GM04503 (cell line): Measurements from ENCODE around the gene KCTD2.
"Not testable (repeated sequence)": the region's sequence is repeated elsewhere in the genome, so short reads cannot be mapped to it uniquely, and the experiment has no call there.

Source experiments
- DNase-seq: peaks from one replicate; pipeline ENCODE4 v3.0.0-alpha.2; 2012; ENCODE audit warnings: low read depth

The KCTD2 gene

DNA sequence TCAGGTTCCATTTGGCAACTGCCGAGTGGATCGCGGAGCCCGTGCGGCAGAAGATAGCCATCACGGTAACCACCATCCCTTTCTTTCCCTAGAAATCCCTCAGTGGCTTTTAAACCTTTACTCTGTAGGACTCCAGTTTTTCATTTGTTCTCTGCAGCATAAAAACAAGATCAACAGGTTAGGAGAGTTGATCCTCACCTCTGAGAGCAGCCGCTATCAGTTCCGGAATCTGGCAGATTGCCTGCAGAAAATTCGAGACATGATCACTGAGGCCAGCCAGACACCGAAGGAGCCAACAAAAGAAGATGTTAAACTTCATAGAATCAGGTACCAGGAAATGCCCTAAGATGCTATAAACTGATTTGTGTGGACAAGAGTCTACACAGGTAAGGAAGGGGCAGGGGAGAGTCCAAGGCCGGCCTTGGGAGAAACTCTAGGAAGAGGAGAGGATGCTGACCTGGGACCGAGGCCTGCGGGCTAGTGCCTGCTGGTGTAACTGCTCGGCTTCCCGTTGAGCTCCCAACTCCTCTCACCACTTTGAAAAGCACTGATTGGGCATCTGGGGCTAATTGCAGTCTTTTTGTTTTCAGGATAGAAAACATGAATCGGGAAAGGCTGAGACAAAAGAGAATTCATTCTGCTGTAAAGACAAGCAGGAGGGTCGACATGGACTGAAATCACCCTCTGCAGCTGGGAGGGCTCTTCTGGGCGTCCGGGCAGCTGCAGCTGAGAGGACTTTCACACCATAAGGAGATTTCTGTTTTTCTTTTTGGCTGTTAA is 26.5 kb upstream of the KCTD2 start:
- no peak for DNase-seq

DNA sequence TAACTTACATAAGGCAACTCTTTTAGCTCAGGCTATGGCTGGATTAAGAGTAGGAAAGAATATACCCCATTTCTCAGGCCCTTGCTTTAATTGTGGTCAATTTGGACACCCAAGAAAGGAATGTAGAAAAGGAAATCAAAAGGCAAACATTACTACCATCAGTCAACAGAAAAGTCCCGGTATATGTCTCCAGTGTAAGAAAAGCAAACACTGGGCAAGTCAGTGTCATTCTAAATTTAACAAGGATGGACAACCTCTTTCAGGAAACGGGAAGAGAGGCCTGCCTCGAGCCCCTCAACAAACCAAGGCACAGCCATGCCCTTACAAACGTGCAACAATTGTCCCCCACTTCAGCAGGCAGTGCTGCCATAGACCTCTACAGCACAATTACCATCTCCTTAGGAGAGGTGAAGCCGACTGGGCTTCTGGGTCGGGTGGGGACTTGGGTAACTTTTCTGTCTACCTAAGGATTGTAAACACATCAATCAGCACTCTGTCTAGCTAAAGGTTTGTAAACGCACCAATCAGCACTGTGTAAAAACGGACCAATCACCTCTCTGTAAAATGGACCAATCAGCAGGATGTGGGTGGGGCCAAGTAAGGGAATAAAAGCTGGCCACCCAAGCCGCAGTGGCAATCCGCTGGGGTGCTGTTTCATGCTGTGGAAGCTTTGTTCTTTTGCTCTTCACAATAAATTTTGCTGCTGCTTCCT is 22.2 kb upstream of the KCTD2 start:
- DNase-seq, result no peak

DNA sequence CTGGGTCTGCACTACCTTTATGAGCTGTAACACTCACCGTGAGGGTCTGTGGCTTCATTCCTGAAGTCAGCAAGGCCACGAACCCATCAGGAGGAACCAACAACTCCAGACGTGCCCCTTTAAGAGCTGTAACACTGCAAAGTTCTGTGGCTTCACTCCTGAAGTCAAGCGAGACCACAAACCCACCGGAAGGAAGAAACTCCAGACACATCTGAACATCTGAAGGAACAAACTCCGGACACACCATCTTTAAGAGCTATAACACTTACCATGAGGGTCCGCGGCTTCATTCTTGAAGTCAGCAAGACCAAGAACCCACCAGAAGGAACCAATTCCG is 21.7 kb upstream of the KCTD2 start:
- not testable (repeated sequence) for DNase-seq

DNA sequence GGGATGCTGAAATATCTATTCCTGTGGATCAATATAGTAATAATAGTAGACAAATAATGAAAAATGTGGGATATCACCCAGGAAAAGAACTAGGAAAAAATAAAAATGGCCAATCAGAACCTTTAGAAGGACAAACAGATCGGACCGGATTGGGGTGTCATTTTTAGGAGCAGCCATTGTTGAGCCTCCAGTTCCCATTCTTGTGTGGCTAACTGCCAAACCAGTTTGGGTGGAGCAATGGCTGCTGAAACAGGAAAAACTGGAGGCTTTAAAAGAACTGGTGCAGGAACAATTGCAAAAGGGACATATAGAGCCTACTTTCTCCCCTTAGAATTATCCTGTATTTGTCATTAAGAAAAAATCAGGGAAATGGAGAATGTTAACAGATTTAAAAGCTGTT is 20.4 kb upstream of the KCTD2 start:
- not testable (repeated sequence) for DNase-seq

DNA sequence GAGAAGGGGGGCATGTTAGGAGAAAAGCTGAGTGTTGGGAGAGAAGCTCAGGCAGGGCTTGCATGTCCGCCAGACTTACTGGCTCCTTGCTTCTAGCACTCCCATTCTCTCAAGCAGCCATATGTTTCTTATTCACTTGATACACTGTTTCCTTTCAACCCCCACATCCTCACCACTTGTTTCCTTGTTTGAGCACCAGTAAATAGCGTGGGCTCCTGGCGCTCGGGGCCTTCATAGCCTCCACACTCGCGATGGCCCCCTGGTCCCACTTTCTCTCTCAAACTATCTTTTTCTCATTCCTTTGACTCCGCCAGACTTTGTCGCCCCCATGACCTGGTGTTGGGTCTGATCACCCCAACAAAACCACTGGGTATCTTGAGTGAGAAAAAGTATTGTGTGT is 16.9 kb upstream of the KCTD2 start:
- DNase-seq, result no peak

DNA sequence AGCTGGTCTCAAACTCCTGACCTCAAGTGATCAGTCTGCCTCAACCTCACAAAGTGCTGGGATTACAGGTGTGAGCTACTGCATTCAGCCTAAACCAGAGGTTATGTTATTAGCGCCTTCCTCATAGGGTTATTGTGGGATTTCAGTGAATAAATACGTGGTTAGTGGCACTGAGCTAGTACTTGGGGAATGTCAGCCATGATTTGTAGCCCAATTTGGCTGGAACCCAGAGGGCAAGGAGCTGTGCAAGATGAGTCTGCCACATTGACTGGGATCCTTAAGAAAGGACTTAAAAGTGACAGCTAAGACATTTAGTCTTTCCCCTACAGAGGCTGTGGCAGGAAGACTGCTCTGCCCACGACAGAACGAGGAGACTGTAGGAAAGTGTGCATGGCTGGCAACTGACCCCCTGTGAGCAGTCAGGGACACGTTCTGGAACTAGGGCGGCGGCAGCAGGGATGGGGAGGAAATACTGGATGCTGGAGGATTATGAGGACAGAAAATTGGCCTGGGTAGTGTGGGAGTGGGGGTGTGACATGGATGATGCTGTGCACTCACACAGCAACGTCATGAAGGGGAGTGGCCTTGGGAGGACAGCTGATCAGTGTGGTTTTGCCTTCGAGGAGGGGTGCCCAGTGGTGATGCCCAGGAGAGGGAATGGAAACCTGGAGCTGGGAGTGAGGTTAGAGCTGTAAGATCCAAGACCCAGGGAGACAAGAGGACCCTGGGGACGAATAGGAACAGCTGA is 14.9 kb upstream of the KCTD2 start:
- DNase-seq, result peak; percentile 54

DNA sequence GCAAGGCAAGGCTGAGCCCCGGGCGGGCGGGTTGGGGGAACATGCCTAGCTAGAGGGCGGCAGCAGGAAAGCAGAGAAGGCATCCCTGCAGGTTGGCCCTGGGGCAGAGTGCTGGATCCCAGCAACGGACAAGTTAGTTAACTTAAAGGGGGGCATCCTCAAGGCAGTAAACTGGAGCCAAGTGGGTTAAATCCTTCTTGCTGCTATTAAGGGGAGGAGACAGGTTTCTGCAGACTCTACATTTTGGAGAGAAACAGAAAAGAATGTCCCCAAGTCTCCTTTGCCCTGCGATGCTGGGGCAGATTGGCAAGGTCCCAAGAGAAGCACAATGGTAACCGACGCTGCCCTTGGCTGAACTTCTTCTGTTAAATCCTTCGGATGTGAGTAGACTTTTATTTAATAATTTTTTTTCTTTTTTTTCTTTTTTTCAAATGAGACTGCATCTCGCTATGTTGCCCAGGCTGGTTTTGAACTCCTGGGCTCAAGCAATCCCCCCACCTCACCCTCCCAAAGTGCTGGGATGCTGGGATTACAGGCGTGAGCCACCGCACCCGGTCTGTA is 14.2 kb upstream of the KCTD2 start:
- DNase-seq, result no peak

DNA sequence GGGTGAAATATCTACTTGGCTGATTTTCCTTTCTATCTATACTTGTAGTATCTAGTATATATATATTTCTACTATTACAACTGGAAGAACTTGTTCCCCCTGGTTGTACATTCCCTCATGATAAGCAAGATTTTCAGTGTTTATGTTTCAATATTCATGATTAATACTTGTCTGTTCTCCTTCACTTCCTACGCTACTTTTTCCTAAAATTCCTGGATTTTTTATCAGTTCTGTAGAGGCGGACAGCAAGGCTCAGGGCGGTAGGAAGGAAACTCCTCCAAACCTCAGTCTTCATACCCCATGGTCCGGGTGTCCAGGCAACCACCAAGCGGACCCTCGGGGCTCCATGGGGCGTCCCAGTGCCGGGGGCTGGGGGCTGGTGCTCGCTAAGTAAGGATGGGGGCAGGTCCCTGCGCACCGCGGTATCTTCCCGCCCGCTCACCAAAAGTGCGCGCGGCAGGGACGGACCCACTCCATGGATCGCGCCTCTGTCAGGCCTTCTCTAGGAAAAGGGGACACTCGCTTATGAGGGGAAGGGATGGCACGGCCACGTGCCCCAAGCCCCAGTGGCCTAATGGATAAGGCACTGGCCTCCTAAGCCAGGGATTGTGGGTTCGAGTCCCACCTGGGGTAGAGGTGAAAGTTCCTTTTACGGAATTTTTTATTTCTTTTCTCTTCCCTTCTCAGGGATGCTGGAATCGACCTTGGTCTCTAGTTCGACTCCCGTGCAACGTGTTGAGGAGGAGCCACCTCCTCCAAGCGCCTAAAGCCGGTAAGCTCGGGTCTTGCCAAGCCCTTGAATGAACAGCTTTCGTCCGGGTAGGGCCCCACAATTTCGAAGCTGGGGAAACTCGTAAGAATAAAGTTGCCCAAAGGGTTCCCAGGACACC is 13.4 kb upstream of the KCTD2 start:
- peak; percentile 71 for DNase-seq

DNA sequence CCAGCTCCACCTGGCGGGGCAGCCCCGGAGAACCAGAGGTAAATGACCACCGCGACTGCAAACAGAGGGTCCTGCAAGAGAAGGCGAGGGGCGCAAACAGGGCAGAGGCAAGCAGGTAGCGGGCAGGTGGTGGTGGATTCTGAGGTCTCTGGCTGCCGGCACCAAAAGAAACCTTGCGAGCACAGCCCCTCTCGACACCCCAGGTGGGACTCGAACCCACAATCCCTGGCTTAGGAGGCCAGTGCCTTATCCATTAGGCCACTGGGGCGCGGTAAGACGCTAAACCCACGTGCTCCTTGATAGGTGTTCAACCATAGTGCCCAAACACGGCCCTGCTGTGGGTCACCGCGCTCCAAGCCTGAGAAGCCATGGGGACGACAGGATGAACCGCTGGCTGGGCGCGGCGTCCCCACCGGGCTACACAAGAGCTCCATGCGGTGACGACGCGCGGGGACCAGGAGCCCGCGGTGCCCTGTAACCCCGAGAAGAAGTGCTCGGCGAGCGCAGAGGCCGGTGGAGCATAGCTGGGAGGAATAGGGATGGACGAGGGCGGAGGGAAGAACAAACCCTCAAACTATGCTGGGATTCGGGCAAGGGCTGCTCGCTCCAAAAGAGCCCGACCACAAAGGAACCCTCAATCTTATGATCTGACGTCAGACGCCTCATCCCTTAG is 12.7 kb upstream of the KCTD2 start:
- DNase-seq, result peak; percentile 59

DNA sequence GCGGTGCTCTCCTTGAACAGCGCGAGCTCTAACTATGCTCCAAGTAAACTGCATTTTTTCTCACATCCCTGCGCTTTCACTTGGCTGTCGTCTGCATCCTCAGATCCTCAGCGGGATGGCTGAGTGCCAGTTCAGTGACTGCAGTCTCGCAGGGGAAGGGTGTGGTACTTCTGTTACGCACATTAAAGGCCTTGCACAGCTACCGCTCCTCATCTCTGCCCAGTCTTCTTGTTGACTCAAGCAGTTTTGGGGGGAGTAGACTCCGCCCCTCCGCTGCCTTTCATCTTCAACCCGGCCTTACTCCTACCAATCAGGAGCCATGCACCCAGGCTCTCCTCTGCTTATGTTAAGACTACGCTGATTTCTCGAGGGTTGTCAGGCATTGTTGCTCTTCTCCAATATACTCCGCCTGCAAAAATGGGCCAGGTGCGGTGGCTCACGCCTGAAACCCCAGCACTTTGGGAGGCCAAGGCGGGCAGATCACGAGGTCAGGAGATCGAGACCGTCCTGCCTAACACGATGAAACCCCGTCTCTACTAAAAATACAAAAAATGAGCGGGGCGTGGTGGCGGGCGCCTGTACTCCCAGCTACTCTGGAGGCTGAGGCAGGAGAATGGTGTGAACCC is 10.3 kb upstream of the KCTD2 start:
- DNase-seq, result peak; percentile 65

DNA sequence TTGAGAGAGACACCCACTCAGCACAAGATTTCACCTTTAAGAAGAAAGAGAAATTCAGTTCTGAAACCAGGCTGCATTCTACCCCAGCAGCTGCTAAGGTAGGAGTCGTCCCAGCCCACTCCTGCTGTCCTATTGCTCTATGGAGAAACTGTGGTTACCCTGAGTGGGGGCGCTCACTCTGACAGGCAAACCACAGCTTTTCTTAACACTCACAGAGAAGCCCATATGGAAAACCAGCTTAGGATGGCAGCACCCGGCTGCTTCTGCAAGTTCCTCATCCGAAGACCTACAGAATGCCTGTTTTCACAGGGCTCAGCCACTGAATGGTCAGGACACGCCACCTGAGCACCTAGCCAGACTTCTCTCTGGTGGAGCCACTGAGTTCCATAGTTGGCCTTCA is 7.8 kb upstream of the KCTD2 start:
- DNase-seq, result no peak

DNA sequence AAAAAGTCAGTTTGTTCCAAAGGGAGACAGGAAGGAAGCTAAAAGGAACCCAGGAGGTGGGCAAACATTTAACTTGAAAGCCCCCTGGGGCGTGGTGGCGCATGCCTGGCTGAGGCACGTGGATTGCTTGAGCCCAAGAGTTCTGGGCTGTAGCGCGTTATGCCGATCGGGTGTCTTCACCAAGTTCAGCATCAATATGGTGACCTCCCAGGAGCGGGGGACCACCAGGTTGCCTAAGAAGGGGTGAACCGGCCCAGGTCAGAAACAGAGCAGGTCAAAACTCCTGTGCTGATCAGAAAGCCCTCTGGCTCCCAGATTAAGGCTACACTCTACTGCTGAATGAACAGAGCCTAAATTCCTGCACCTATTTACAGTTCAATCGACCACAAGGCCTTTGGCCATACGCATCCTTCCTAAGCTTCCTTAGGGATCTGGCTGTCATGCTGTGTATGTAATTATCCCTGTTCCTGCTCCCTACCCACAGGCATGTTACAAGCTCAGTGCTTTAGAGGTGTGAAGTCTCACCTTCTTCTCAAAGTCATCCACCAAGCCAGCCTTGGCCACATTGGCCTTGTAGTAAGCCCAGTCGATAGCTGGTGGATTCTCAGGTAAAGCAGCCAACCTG is 5.3 kb upstream of the KCTD2 start:
- DNase-seq, result no peak

DNA sequence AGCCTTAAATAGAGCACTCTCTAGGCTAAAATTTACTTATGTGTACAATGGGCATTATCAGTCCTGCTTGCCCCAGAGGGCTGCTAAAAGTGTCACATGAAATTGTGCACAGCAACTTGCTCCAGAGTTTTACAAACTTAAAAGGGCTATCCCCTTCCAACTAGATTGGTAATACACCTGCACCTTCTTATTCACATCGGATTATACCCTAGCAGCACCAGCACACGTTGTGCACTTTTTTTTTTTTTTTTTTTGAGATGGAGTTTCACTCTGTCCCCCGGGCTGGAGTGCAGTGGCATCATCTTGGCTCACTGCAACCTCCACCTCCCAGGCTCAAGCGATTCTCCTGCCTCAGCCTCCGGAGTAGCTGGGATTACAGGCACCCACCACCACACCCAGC is 3.2 kb upstream of the KCTD2 start:
- DNase-seq, result not testable (repeated sequence)

DNA sequence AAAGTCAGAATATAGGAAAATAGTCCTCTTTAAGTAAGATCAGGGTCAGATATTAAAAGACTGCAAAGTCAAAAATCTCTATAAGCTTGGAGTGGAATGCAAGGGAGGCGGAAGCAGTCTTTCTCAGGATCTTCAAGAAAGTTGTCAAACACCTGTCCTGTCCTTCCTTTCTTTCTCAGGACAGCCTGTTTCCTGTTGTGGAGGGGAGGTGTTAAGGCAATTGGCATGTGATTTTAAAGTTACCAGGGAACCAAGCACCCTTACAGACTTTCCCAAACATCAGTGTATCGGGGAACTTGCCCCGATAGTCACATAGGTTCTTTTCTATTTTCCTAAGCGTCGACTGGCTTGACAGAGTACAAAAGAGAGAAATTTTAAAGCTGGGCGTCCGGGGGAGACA is 2.3 kb upstream of the KCTD2 start:
- no peak for DNase-seq

DNA sequence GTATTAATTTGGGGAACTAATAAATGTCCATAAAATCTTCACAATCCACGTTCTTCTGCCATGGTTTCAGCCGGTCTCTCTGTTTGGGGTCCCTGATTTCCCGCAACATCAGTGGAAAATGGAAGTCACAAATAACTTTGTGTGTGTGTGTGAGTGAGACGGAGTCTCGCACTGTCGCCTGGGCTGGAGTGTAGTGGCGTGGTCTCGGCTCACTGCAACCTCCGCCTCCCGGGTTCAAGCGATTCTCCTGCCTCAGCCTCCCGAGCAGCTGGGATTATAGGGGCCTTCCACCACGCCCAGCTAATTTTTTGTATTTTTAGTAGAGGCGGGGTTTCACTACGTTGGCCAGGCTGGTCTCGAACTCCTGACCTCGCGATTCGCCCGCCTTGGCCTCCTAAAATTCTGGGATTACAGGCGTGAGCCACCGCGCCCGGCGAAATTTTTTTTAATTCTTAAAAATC is 1.0 kb upstream of the KCTD2 start:
- DNase-seq, result not testable (repeated sequence)

DNA sequence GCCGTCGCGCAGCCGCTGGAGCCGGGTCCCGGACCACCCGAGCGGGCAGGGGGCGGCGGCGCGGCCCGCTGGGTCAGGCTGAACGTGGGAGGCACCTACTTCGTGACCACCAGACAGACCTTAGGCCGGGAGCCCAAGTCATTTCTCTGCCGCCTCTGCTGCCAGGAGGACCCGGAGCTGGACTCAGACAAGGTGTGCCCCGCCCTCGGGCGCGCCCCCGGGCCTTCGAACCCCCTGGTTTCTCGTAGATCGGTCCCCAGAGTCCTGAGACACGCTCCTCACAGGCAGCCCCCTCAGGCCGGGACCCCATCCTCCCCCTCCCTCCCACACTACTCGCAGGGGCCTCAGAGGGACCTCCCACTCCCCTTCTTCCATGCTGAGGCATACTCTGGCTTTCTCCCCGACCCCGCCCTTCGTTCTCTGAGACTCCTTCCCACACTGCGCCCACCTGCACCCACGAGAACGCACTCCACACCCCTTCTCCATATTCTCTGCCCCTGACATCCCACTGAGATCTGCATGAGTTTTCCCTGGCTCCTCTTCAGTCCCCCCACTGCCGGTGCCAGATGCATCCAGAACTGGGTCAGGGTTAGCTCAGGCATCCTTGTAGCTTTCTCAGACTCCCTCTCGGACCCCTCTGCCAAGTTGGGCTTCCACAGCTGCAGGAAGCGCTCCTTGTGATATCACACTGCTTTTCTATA is 523 bp downstream of the KCTD2 start:
- no peak for DNase-seq

DNA sequence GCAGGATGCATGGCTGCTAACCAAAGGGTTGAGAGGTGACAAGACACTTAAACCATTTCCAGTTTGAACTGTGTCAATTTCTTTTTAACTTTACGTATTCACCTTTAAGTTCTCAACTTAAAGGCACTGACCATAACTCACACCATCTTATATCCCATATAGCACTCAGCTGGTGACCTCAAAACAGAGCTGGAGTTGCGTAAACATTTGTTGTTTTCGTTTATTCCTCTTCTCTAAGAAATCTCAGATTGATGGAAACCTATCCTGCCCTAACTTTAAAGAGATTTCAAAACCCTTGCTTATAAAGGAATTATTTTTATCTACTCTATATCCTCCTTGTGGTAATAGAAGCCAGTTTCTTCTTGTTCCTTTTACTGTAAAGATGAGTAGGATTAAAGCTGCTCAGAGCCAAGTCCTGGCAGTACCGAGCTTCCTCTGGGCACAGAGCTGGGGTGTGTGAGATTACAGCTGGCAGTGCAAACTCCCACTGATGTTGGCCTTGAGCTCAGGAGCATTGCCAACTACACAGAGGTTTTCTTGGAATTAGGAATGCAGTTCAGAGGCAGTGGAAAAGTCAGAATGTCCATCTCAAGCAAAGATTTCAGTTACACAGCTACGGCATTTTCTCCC is 1.3 kb downstream of the KCTD2 start:
- no peak for DNase-seq

DNA sequence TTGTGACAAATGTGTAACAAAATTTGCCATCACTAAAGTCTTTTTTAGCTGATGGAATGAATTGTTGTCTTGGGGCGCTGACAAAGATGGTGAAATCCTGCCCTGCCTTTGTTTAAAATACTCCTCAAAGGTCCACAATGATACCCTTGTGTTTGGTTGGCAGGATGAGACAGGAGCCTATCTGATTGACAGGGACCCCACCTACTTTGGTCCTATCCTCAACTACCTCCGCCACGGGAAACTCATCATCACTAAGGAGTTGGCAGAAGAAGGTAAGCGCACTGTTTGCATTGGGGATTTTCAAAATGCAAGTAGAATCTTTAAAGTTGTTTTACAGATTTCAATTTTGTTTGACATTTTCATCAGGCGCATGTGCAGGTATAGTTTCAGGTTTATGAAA is 2.0 kb downstream of the KCTD2 start:
- DNase-seq, result no peak

DNA sequence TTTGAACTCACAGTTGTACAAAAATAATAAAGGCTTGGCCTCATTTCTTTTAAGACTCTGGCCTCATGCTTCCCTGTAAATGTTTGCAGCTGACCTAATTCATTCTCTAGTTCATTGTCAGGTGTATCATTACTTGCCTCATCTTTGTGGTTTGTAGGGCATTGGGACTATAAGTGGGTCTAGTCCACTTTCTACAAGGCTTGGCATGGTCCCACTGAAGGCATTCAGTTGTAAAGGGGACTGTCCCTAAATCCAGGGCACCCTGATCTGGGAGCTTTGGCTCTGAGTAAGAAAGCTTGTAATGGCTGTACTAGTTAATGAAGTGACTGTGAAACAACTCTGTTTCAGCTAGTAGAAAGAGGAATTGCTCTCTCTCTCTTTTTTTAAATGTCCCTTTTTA is 2.7 kb downstream of the KCTD2 start:
- DNase-seq, result no peak
